Measurements from ENCODE around the gene RNF130. TPM values are rescaled to one million over a fixed set of nuclear protein-coding genes. Genes with fewer than 3 reads are reported as not detected.
A peak's percentile ranks its signal among the peaks of the same experiment; 100 is the strongest.

Gene RNF130
- total RNA-seq, 4 donors from 2014 or later = 24.4 to 63.3 (median 36.2) TPM

DNA sequence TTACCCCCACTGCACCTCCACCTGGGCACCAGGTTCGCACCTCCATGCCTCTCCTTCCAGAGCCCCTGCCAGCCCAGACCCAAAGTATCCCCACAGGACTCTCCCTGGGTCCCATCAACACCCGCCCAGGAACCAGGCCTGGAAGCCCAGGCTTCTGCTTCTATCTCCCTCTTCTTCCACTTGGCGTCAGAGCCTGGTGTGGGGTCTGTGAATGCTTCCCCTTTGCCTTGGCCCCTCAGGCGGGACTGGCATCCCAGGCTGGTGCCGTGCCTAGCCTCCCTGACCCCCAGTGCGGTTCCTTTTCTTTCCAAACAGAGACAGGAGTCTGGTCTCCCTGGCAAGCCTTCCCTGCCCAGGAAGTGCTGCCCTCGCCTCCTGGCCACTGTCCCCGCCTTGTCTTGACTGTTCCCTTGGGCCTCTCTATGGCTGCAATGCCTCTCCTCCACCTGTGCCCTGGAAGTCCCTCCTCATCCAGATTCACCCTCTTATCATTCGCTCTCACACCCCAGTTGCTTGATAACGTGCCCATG is 156.1 kb downstream of the RNF130 start:
- WGBS, 2 donors = 87 to 91% methylated on average over 10 of the region's 10 CpGs
- no peak overlapping the region for H3K4me3 ChIP-seq (ENCODE audit: low read depth, poor library complexity, severe bottlenecking)
- intact Hi-C loops (cut with DNase I; ENCODE audit: low total_unique reads) = no loop called here

DNA sequence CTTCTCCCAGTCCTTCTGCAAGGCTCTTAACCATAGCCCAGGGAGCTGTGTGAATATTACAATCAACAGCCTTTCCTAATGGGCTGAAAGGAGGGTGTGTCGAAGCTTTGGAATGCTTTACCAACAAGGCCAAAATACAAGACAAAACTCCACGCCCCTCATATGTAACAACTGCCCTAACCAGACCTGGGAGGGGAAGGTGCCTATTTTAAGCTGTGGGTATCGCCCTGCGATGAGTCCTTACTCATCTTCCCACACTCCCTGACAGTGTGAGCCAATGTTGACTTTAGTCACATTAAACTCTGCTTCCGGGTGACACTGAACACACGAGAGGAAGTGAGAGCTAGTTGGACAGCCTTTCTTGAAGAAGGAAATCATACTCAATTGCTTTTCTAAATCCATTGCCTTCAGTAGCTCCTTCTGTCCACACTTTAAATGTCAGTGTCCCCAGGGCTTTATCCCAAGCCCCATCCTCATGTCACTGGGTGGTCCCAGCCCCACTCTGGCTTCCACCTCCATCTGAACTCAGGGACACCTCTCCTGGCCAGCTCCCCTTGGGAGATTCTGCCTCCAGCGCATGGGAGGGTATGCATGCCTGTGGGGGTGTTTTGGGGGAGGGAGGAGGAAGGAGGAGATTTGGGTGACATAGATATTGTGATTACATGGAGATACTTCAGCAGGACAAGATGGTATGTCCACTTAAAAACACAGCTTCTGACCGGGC is 157.4 kb downstream of the RNF130 start:
- intact Hi-C loops (cut with DNase I; ENCODE audit: low total_unique reads) = no loop called here
- H3K4me3 ChIP-seq (ENCODE audit: low read depth, poor library complexity, severe bottlenecking) = no peak overlapping the region
- TF ChIP-seq, protein P1, sequence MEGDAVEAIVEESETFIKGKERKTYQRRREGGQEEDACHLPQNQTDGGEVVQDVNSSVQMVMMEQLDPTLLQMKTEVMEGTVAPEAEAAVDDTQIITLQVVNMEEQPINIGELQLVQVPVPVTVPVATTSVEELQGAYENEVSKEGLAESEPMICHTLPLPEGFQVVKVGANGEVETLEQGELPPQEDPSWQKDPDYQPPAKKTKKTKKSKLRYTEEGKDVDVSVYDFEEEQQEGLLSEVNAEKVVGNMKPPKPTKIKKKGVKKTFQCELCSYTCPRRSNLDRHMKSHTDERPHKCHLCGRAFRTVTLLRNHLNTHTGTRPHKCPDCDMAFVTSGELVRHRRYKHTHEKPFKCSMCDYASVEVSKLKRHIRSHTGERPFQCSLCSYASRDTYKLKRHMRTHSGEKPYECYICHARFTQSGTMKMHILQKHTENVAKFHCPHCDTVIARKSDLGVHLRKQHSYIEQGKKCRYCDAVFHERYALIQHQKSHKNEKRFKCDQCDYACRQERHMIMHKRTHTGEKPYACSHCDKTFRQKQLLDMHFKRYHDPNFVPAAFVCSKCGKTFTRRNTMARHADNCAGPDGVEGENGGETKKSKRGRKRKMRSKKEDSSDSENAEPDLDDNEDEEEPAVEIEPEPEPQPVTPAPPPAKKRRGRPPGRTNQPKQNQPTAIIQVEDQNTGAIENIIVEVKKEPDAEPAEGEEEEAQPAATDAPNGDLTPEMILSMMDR (IDR thresholded peaks at IDR 0.05) = no peak
- TF ChIP-seq POLR2A (IDR thresholded peaks at IDR 0.05) = no peak
- DNase-seq (ENCODE audit: low spot score in 2 of 2) = peak; percentile 65 to 77
- 30 to 36% methylated on average over 8 of the region's 8 CpGs for WGBS, 2 donors

More for the DNA sequence above, 156.1 kb downstream of the RNF130 start:
- no peak for TF ChIP-seq POLR2A (IDR thresholded peaks at IDR 0.05)
- TF ChIP-seq, protein P1 (IDR thresholded peaks at IDR 0.05) = no peak
- peak in 1 of 2 donors; percentile 81 for DNase-seq (ENCODE audit: low spot score in 2 of 2)

DNA sequence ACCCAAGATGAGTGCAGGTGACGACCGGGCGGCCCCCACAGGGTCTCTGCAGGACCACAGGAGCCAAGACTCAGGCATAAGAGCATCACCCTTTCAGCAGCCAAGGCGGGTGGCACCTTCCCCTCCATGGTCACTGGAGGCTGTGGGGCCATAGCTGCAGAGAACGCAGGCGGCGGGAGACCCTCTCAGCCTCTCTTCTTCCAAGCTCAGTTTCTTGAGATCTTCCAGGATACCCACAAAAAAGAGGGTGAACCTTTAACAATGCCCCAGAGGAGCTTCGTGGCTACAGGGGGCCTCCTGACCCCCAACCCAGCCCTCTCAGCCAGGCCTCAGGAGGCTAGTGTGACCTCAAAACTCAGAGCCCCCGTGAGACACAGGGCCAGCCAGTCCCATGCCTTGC is 158.1 kb downstream of the RNF130 start:
- WGBS, 2 donors = 79 to 88% methylated on average over 9 of the region's 9 CpGs
- TF ChIP-seq, protein P1 (IDR thresholded peaks at IDR 0.05) = no peak
- TF ChIP-seq POLR2A (IDR thresholded peaks at IDR 0.05) = no peak
- intact Hi-C loops (cut with DNase I; ENCODE audit: low total_unique reads) = no loop called here
- peak in 1 of 2 donors; percentile 72 for DNase-seq (ENCODE audit: low spot score in 2 of 2)
- no peak overlapping the region for H3K4me3 ChIP-seq (ENCODE audit: low read depth, poor library complexity, severe bottlenecking)

DNA sequence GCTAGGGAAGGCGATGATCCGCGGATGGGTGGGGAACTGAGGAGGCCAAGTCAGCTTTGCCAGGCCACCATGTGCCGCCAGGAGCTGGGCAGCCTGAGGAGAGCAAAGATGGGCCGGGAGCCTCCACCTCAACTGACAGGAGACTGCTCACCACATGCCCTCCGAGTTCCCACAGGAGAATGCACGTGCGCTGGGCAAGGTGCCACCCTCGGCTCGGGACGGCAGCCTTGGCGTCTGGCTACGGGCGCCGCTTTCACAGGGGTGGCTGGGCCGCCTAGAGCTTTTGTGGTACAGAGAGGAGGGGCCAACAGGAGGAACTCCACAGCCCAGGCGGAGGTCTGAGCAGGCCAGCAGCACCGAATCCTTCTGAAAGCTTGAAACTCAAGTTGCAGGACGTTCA is 158.6 kb downstream of the RNF130 start:
- 55 to 63% methylated on average over 19 of the region's 19 CpGs for WGBS, 2 donors
- no peak overlapping the region for H3K4me3 ChIP-seq (ENCODE audit: low read depth, poor library complexity, severe bottlenecking)
- TF ChIP-seq POLR2A (IDR thresholded peaks at IDR 0.05) = no peak
- TF ChIP-seq, protein P1 (IDR thresholded peaks at IDR 0.05) = no peak
- peak; percentile 52 to 90 for DNase-seq (ENCODE audit: low spot score in 2 of 2)
- intact Hi-C loops (cut with DNase I; ENCODE audit: low total_unique reads) = no loop called here

DNA sequence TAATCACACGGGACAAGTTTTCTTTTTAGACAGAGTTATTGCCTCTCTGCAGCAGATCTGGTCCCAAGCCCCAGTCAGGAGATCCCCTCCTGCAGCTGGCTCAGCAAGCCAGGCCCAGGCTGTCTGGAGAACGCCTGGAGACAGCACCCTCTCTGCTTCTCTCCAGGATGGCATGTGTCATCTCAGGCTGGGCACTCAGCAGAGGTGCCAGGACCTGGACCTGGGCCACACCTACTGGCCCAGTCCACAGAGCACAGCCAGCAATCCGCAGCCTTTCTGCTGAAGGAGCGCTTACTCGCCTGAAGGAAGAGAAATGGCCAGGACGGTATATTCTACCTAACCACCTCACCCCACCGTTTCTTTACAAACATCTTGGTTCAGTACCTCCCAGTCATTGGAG is 159.2 kb downstream of the RNF130 start:
- WGBS, 2 donors = 55 to 65% methylated on average over 7 of the region's 7 CpGs
- TF ChIP-seq POLR2A (IDR thresholded peaks at IDR 0.05) = no peak
- TF ChIP-seq, protein P1 (IDR thresholded peaks at IDR 0.05) = no peak
- no peak overlapping the region for H3K4me3 ChIP-seq (ENCODE audit: low read depth, poor library complexity, severe bottlenecking)
- intact Hi-C loops (cut with DNase I; ENCODE audit: low total_unique reads) = no loop called here
- no peak for DNase-seq (ENCODE audit: low spot score in 2 of 2)

All from lower leg skin (tissue), 4 donors.